ENCODE data around the gene ARF4.
A peak's percentile ranks its signal among the peaks of the same experiment; 100 is the strongest.

The ARF4 gene

DNA sequence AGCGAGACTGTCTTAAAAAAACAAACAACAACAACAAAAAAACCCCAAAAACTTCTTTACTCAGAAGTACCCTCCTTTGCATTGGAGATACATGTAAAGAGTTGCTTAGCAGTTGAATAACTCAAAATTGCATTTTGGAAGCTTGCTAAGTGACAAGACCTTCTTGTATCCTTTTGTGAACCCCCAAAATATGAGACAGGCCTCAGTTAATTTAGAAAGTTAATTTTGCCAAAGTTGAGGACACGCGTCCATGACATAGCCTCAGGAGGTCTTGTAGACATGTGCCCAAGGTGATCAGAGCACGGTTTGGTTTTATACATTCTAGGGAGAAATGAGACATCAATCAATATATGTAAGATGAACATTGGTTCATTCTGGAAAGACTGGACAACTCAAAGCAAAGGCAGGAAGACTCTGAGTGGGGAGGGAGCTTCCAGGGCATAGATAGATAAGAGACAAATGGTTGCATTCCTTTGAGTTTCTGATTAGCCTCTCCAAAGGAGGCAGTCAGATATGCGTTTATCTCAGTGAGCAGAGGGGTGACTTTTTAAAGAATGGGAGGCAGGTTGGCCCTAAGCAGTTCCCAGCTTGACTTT lies 1.7 kb upstream of the ARF4 start:
- no peak for DNase-seq (ENCODE audit: low read depth)
- H3K4me3 ChIP-seq (ENCODE audit: low read depth, low read length) = peak overlapping the region; percentile 68
- TF ChIP-seq CTCF (conservative IDR thresholded peaks at IDR 0.05; ENCODE audit: low read depth, low read length) = no peak

DNA sequence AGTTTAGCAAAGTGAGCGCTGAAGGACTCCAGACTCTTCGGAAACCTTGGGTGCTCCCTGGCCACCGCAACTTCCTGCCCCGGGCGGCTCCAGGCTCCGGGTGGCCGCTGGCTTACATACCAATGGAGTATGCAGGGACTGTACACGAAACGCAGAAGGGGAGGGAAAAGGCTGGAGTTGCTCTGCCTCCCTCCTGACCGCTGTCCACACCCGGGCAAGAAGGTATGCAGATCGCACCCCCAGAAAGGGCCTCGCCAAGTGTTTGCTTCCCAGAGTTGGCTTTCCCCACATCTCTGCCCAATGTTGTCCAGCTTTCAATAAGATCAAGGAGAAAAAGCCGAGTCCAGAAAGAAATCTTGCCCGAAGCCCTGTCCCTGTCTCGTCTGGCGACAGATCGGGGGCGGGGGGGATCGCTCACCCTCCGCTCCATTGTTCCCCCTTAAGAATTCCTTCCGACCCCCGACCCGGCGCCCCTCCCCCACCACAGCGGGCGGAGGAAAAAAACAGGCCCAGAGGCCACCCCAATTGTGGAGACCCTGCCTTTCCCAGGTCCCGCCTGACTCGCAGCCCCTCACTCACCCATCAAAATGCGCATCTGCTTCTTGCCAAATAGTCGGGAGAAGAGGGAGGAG lies 533 bp downstream of the ARF4 start:
- H3K4me3 ChIP-seq (ENCODE audit: low read depth, low read length) = peak overlapping the region; percentile 99
- peak; percentile 98 for DNase-seq (ENCODE audit: low read depth)
- no peak for TF ChIP-seq CTCF (conservative IDR thresholded peaks at IDR 0.05; ENCODE audit: low read depth, low read length)

- TF ChIP-seq CTCF (conservative IDR thresholded peaks at IDR 0.05; ENCODE audit: low read depth, low read length) = no peak
- peak overlapping the region; percentile 99 for H3K4me3 ChIP-seq (ENCODE audit: low read depth, low read length)
- DNase-seq (ENCODE audit: low read depth) = no peak
Observed at GRCh38 chr3:57594576-57594975, 2.6 kb downstream of the ARF4 start.

DNA sequence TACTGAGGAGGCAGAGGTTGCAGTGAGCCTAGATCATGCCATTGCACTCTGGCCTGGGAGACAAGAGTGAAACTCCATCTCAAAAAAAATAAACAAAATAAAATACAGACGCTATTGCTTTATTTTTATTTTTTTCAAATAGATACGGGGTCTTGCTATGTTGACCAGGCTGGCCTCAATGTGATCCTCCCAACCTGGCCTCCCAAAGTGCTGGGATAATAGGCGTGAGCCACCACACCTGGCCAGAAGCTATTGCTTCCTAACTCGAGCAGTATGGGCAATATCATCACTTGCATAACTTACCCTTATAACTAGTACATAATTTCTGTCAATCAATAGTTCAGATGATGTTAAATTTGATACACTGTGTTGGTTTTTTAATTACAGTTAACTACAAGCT lies 3.0 kb downstream of the ARF4 start:
- DNase-seq (ENCODE audit: low read depth) = no peak
- TF ChIP-seq CTCF (conservative IDR thresholded peaks at IDR 0.05; ENCODE audit: low read depth, low read length) = no peak
- H3K4me3 ChIP-seq (ENCODE audit: low read depth, low read length) = peak overlapping the region; percentile 99

DNA sequence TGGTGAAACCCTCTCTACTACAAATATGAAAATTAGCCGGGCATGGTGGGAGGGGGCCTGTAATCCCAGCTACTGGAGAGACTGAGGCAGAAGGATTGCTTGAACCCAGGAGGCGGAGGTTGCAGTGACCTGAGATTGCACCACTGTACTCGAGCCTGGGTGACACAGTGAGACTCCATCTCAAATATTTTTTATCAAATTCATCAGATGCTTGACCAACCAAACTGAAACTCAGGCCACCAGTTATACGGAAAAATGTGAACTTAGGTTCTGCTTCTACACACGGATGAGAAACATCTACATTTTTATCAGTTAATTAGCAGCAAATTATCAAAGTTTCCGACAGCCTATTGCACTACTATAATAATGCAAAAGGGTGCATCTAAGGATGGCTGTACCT lies 4.8 kb downstream of the ARF4 start:
- no peak overlapping the region for H3K4me3 ChIP-seq (ENCODE audit: low read depth, low read length)
- no peak for DNase-seq (ENCODE audit: low read depth)
- TF ChIP-seq CTCF (conservative IDR thresholded peaks at IDR 0.05; ENCODE audit: low read depth, low read length) = no peak

GRCh38 chr3:57587905-57588304 lies 9.2 kb downstream of the ARF4 start:
- DNase-seq (ENCODE audit: low read depth) = no peak
- no peak overlapping the region for H3K4me3 ChIP-seq (ENCODE audit: low read depth, low read length)
- no peak for TF ChIP-seq CTCF (conservative IDR thresholded peaks at IDR 0.05; ENCODE audit: low read depth, low read length)

GRCh38 chr3:57586778-57587177 lies 10.4 kb downstream of the ARF4 start:
- TF ChIP-seq CTCF (conservative IDR thresholded peaks at IDR 0.05; ENCODE audit: low read depth, low read length) = no peak
- H3K4me3 ChIP-seq (ENCODE audit: low read depth, low read length) = no peak overlapping the region
- no peak for DNase-seq (ENCODE audit: low read depth)
